RWPE2 (cell line): Measurements from ENCODE around the gene MRPS35.

Experiments
- ATAC-seq: fragments of 200-7000 bp; cut with Tn5 transposase; 3 replicates; pipeline ENCODE4 v1.9.1; 2021; ENCODE audit warnings: low read depth
- DNase-seq: peaks from one replicate; pipeline ENCODE4 v3.0.0-alpha.2; 2020; ENCODE audit warnings: low spot score
- H3K27ac ChIP-seq: fragments of 450-650 bp; 2 replicates; pipeline ENCODE4 v1.5.1; 2017; ENCODE audit warnings: mild to moderate bottlenecking; ENCODE audit not compliant: poor library complexity, severe bottlenecking
- H3K27me3 ChIP-seq: fragments of 250-450 bp; sonication (Bioruptor Pico); 2 replicates; pipeline ENCODE4 v1.5.1; 2021; ENCODE audit warnings: mild to moderate bottlenecking, moderate library complexity; ENCODE audit not compliant: insufficient read depth, poor library complexity, severe bottlenecking
- H3K36me3 ChIP-seq: fragments of 250-450 bp; sonication (Bioruptor Pico); 2 replicates; pipeline ENCODE4 v1.5.1; 2020; ENCODE audit warnings: low read depth, mild to moderate bottlenecking, moderate library complexity
- H3K4me1 ChIP-seq: fragments of 250-450 bp; sonication (Bioruptor Pico); 2 replicates; pipeline ENCODE4 v1.5.1; 2021; ENCODE audit warnings: mild to moderate bottlenecking, moderate library complexity; ENCODE audit not compliant: insufficient read depth, poor library complexity, severe bottlenecking
- H3K4me3 ChIP-seq: fragments of 250-450 bp; sonication (Bioruptor Pico); 2 replicates; pipeline ENCODE4 v1.5.1; 2021; ENCODE audit warnings: mild to moderate bottlenecking, moderate library complexity; ENCODE audit not compliant: severe bottlenecking
- H3K9me3 ChIP-seq: fragments of 250-450 bp; sonication (Bioruptor Pico); 2 replicates; pipeline ENCODE4 v1.5.1; 2021; ENCODE audit warnings: mild to moderate bottlenecking, moderate library complexity; ENCODE audit not compliant: severe bottlenecking
- TF ChIP-seq, protein P1 (sequence below): fragments of 450-650 bp; IDR thresholded peaks from one replicate; pipeline ENCODE4 v1.5.1; 2017; ENCODE audit warnings: mild to moderate bottlenecking, moderate library complexity; ENCODE audit not compliant: poor library complexity, severe bottlenecking

Gene MRPS35

DNA sequence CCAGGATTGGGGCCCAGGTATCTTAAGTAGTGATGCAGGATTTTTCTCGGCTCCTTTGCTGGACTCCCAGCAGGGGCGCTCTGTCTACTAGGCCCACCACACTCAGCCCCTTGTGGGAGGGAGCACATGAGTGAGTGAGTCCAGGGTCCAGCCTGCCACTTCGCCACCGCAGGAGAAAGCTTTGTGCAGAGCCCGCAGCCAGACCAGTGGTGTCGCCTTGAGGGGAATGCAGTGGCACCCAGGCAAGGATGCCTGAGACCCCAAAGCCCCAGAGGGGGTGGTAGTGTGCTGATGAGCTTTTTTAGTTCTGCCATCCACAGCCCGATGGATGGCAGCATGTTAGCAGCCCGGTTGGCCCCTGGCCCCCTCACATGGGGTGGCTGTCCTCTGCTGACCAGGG is 5.4 kb upstream of the MRPS35 start:
- Histone ChIP-seq H3K27ac (no peak overlapping the region), H3K36me3 (no peaks in the 10 kb centered on the region), H3K4me1 (peaks cover 4% of the 10 kb centered on the region), H3K27me3 (no peaks in the 10 kb centered on the region), H3K4me3 (no peak overlapping the region), H3K9me3 (no peaks in the 10 kb centered on the region)
- ATAC-seq (no peak), DNase-seq (no peak)
- TF ChIP-seq, protein P1, sequence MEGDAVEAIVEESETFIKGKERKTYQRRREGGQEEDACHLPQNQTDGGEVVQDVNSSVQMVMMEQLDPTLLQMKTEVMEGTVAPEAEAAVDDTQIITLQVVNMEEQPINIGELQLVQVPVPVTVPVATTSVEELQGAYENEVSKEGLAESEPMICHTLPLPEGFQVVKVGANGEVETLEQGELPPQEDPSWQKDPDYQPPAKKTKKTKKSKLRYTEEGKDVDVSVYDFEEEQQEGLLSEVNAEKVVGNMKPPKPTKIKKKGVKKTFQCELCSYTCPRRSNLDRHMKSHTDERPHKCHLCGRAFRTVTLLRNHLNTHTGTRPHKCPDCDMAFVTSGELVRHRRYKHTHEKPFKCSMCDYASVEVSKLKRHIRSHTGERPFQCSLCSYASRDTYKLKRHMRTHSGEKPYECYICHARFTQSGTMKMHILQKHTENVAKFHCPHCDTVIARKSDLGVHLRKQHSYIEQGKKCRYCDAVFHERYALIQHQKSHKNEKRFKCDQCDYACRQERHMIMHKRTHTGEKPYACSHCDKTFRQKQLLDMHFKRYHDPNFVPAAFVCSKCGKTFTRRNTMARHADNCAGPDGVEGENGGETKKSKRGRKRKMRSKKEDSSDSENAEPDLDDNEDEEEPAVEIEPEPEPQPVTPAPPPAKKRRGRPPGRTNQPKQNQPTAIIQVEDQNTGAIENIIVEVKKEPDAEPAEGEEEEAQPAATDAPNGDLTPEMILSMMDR = no peak

DNA sequence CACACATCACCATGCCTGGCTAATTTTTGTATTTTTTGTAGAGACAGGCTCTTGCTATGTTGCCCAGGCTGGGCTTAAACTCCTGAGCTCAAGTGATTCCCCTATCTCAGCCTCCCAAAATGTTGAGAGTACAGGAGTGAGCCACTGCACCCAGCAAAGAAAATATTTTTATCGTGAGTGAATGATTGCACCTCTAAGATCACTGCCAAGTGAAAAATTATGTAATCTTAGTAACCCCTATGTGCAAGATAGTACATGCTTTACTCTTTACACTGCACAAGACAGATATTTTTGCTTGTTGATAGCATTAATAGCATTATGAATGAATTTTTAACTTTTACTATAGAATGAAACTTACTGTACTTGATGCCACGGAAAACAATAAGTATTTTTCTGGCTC is 3.4 kb upstream of the MRPS35 start:
- H3K27me3 ChIP-seq = no peaks in the 10 kb centered on the region
- TF ChIP-seq, protein P1 = no peak
- H3K4me1 ChIP-seq = peaks cover 4% of the 10 kb centered on the region
- H3K27ac ChIP-seq = no peak overlapping the region
- H3K36me3 ChIP-seq = no peaks in the 10 kb centered on the region
- DNase-seq (no peak), ATAC-seq (no peak)
- H3K9me3 ChIP-seq = no peaks in the 10 kb centered on the region
- H3K4me3 ChIP-seq = no peak overlapping the region

- Histone ChIP-seq H3K4me1 (no peaks in the 10 kb centered on the region), H3K4me3 (no peak overlapping the region), H3K27ac (no peak overlapping the region), H3K36me3 (no peaks in the 10 kb centered on the region), H3K9me3 (no peaks in the 10 kb centered on the region), H3K27me3 (no peaks in the 10 kb centered on the region)
- TF ChIP-seq, protein P1 = no peak
- DNase-seq = no peak
- no peak for ATAC-seq
These were observed 1.3 kb upstream of the MRPS35 start for GRCh38 chr12:27709212-27709931.

DNA sequence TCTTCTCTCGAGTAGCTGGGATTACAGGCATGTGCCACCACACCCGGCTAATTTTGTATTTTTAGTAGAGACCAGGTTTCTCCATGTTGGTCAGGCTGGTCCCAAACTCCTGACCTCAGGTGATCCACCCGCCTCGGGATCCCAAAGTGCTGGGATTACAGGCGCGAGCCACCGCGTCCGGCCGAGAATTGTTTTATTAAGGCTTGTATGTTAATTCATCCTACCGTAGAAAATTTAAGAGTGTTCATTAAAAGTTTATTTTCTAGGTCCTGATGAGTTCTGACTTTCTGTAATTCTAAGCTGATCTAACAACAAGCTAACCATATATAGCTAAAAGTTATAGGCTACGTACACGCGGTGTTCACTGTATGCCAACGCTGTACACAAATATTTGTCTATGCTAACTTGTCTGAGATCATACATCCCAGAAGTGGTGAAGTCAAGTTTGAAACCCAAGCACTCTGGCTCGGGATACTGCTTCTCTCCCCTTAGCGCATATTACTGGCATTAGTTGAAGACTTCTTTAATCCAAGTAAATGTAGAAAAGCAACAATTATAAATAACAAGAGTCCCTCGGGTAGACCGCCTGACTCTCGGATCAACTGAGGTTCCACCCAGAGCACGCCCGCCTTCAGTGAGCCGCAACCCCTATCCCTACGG is 570 bp upstream of the MRPS35 start:
- Histone ChIP-seq H3K36me3 (no peaks in the 10 kb centered on the region), H3K27ac (peak overlapping the region; percentile 64), H3K4me1 (no peaks in the 10 kb centered on the region), H3K9me3 (no peaks in the 10 kb centered on the region), H3K27me3 (no peaks in the 10 kb centered on the region), H3K4me3 (peak overlapping the region; percentile 51)
- ATAC-seq (peak; percentile 57), DNase-seq (no peak)
- TF ChIP-seq, protein P1 = no peak

GRCh38 chr12:27711317-27711682 is 668 bp downstream of the MRPS35 start:
- Histone ChIP-seq H3K4me1 (no peaks in the 10 kb centered on the region), H3K27ac (peak overlapping the region; percentile 64), H3K36me3 (peaks cover 2% of the 10 kb centered on the region), H3K4me3 (peak overlapping the region; percentile 51), H3K9me3 (no peaks in the 10 kb centered on the region), H3K27me3 (no peaks in the 10 kb centered on the region)
- peak; percentile 27; the same call in 1 of the 3 replicates for ATAC-seq
- TF ChIP-seq, protein P1 = no peak
- DNase-seq = no peak
